Frontal cortex (tissue), 4 donors: ENCODE data around the gene RPUSD2. TPM values are rescaled to one million over a fixed set of nuclear protein-coding genes. Genes with fewer than 3 reads are reported as not detected.

ENCODE experiments used
- DNase-seq, 2 donors: peaks; one replicate each; pipeline ENCODE4 v3.0.0; 2012; ENCODE audit warnings: low spot score in 2 of 2
- FAIRE-seq: peaks from 2 replicates; lab custom pipeline; 2012; peaks lifted over from hg19 to GRCh38; lab: Jason Lieb, UNC
- small RNA-seq: library from RNA; depleted of rRNA; stranded (forward); fragments of <200 nt; gene quantifications from one replicate; pipeline ENCODE3, GENCODE V24; 2014
- total RNA-seq: library from RNA; depleted of rRNA; stranded (reverse); fragments of >200 nt; gene quantifications from one replicate; pipeline ENCODE4 v1.2.3, GENCODE V29; 2014
- donor health status: control.
- donor health status: control.
- donor health status: control.

The RPUSD2 gene
- total RNA-seq, 1 donor from 2014 or later = 15.9 TPM

DNA sequence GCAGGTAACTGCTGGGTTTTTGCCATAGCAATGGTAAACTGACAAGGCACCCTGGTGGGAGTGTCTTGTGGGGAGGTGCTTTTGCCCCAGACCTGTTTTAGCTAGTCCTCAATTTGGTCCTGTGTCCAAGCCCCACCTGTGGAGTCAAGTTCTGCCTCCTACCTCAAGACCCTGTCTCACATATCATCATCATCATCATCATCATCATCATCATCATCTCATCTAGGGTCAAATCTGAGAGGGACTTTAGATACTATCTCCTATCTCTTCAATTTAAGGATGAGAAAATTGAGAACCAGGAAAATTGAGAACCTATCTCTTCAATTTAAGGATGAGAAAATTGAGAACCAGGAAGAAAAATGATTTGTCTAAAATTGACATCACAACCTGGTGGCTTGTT lies 34.8 kb downstream of the RPUSD2 start:
- FAIRE-seq = no peak
- DNase-seq = no peak

DNA sequence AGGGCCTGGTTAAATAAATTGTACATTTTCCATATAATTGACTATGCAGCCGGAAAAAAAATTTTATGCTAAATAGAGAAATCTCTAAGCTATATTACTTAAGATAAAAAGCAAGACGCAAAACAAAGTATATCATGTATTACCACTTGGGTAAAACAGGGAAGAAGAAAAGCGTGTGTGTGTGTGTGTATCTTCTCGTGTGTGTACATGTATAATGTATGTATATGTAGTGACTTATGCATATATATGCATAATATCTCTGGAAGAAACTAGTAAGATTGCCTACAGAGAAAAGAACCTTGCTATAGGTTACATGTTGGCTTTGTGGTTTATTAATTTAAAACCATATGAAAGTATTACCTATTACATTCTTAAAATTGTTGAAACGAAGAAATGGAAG lies 44.0 kb downstream of the RPUSD2 start:
- DNase-seq = no peak
- FAIRE-seq = no peak

DNA sequence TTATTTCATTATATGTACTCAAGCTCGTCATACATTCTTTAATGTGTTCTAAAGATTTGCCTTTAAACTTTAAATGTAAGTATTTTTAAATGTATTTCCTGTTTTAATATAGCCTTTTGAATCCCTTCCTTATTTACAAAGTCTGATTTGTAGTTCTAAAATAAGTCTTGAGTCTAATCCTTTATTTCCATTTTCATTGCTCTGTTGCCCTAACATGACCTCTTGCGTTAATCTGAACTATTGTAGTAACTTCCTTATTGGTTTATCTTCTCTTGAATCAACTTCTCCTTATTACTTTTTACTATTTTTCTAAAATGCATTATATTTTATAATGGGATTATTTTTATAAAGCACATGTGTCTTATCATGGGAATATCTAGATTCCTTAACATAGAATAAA lies 48.9 kb downstream of the RPUSD2 start:
- no peak for FAIRE-seq

DNA sequence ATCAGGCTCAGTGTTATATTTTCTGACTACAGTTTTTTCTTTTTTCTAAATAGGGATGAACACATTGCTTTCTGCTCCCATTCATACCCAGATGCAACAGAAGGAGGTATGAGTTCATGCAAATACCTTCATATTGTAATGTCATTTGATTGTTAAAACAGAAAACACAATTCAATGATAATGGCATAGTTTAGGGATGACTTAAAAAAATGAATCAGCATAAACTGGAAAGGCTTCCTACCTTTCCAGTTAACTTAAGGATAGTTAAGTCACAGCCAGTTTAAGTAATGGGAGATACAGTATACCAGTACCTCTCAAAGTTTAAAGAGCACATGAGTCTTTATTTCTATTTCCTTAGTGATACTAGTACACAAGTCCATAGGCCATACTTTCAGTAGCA lies 49.8 kb downstream of the RPUSD2 start:
- FAIRE-seq (no peak), DNase-seq (no peak)

More for the DNA sequence above, 48.9 kb downstream of the RPUSD2 start:
- DNase-seq = no peak

DNA sequence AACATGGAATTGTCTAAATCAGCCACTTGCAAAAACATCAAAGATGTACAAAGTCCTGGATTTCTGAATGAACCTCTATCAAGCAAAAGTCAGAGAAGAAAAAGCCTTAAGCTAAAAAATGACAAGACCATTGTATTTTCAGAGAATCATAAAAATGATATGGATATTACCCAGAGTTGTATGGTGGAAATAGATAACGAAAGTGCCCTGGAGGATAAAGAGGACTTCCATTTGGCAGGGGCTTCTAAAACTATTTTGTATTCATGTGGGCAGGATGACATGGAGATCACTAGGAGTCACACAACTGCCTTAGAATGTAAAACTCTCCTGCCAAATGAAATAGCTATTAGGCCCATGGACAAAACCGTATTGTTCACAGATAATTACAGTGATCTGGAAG lies 54.3 kb downstream of the RPUSD2 start:
- DNase-seq (no peak), FAIRE-seq (no peak)

Small RNAs within 50 kb of the gene (small RNA-seq; reads per million reads assigned to genes)
- gene RF00017 = not detected
- gene RN7SL376P = not detected
- not detected for gene RNU6-516P

Other genes with a start within 250 kb of the RPUSD2 start
- gene INAFM2, start 245.6 kb upstream of the RPUSD2 start, total RNA-seq = 10.6 TPM
- 0.41 TPM for gene CCDC9B, start 228.4 kb upstream of the RPUSD2 start, total RNA-seq
- not detected for gene PHGR1, start 218.3 kb upstream of the RPUSD2 start, total RNA-seq
- gene DISP2, start 211.1 kb upstream of the RPUSD2 start, total RNA-seq = 5.3 TPM
- gene KNSTRN, start 186.6 kb upstream of the RPUSD2 start, total RNA-seq = 22.4 TPM
- 15.1 TPM for gene IVD, start 163.5 kb upstream of the RPUSD2 start, total RNA-seq
- gene BAHD1, start 128.3 kb upstream of the RPUSD2 start, total RNA-seq = 7.3 TPM
- gene CHST14, start 98.3 kb upstream of the RPUSD2 start, total RNA-seq = 0.82 TPM
- 23.6 TPM for gene CCDC32, start 4.3 kb upstream of the RPUSD2 start, total RNA-seq
- 6.5 TPM for gene KNL1, start 24.9 kb downstream of the RPUSD2 start, total RNA-seq
- gene RAD51, start 125.9 kb downstream of the RPUSD2 start, total RNA-seq = 0.82 TPM
- 15.9 TPM for gene RMDN3, start 186.0 kb downstream of the RPUSD2 start, total RNA-seq
- 4.5 TPM for gene GCHFR, start 194.8 kb downstream of the RPUSD2 start, total RNA-seq
- not detected for gene C15orf62, start 200.7 kb downstream of the RPUSD2 start, total RNA-seq
- 18.8 TPM for gene ZFYVE19, start 237.8 kb downstream of the RPUSD2 start, total RNA-seq
- 15.5 TPM for gene DNAJC17, start 238.2 kb downstream of the RPUSD2 start, total RNA-seq